H1 (cell line): ENCODE measurements around the gene MLC1. TPM values are rescaled to one million over a fixed set of nuclear protein-coding genes. Genes with fewer than 3 reads are reported as not detected.

Source experiments
- CTCF ChIA-PET: fragments of 300-600 bp; sonication (Branson Sonifier 250); formaldehyde crosslinking; loops from one replicate; lab custom pipeline; 2021; ENCODE audit not compliant: partially characterized antibody; lab: Charles Lee
- POLR2A ChIA-PET: fragments of 300-600 bp; sonication (Branson Sonifier 250); formaldehyde crosslinking; loops from one replicate; lab custom pipeline; 2021; ENCODE audit warnings: inconsistent platforms; ENCODE audit not compliant: partially characterized antibody; lab: Charles Lee
- DNase-seq, 2 experiments: peaks; one replicate each; pipeline versions ENCODE4 v3.0.0 to v3.0.0-alpha.2; 2010 to 2022; ENCODE audit warnings: low spot score in 2 of 2, low read depth in 1 of 2, mixed read lengths in 1 of 2
- FAIRE-seq: peaks from 2 replicates; lab custom pipeline; 2011; peaks lifted over from hg19 to GRCh38; lab: Jason Lieb, UNC
- H2AFZ ChIP-seq: 2 replicates; pipeline ENCODE4 v1.8.1; 2012; ENCODE audit warnings: low read length, inconsistent platforms
- H2AK5ac ChIP-seq: 2 replicates; pipeline ENCODE4 v1.6.1; 2013; ENCODE audit warnings: low read depth, low read length
- H2BK120ac ChIP-seq: replicated peaks from 2 replicates; pipeline ENCODE3; 2013; ENCODE audit warnings: low read depth, low read length, inconsistent platforms
- H2BK12ac ChIP-seq: 2 replicates; pipeline ENCODE4 v1.6.1; 2013; ENCODE audit warnings: low read depth, low read length
- H2BK15ac ChIP-seq: 2 replicates; pipeline ENCODE4 v1.6.1; 2013; ENCODE audit warnings: low read length
- H2BK20ac ChIP-seq: 2 replicates; pipeline ENCODE4 v1.6.1; 2013; ENCODE audit warnings: low read length
- H2BK5ac ChIP-seq: 2 replicates; pipeline ENCODE4 v1.6.1; 2013; ENCODE audit warnings: low read depth, low read length
- H3K14ac ChIP-seq: 2 replicates; pipeline ENCODE4 v1.6.1; 2013; ENCODE audit warnings: inconsistent platforms; ENCODE audit not compliant: insufficient read length
- H3K18ac ChIP-seq: 2 replicates; pipeline ENCODE4 v1.6.1; 2013; ENCODE audit warnings: low read length; ENCODE audit errors: extremely low read depth
- H3K23ac ChIP-seq: 2 replicates; pipeline ENCODE4 v1.6.1; 2013; ENCODE audit warnings: inconsistent platforms; ENCODE audit not compliant: insufficient read length
- H3K23me2 ChIP-seq: 2 replicates; pipeline ENCODE4 v1.6.1; 2013; ENCODE audit warnings: low read depth, low read length
- H3K27ac ChIP-seq: 2 replicates; pipeline ENCODE4 v1.6.1; 2011; ENCODE audit warnings: low read depth, low read length, inconsistent platforms
- H3K27me3 ChIP-seq, 4 experiments: replicated peaks in 1 of 4; 1 replicate in 1 of 4; 2 replicates in 3 of 4; pipeline versions ENCODE4 v1.6.1 to v1.8.1; 2011 to 2013; ENCODE audit warnings: low read length in 3 of 4, mild to moderate bottlenecking in 3 of 4, inconsistent platforms in 2 of 4, mixed read lengths in 2 of 4, moderate library complexity in 1 of 4; ENCODE audit not compliant: control insufficient read depth in 3 of 4, insufficient read depth in 3 of 4; ENCODE audit errors: extremely low read depth in 1 of 4
- H3K36me3 ChIP-seq, 4 experiments: 2 replicates each; pipeline versions ENCODE4 v1.6.1 to v1.8.1; 2011 to 2013; ENCODE audit warnings: mild to moderate bottlenecking in 4 of 4, low read length in 3 of 4, moderate library complexity in 2 of 4, control low read depth in 1 of 4, inconsistent platforms in 1 of 4; ENCODE audit not compliant: insufficient read depth in 4 of 4, control insufficient read depth in 2 of 4
- H3K4ac ChIP-seq: replicated peaks from 2 replicates; pipeline ENCODE3; 2013; ENCODE audit warnings: low read length, low read depth, mixed read lengths, inconsistent platforms; ENCODE audit not compliant: insufficient read length
- H3K4me1 ChIP-seq, 4 experiments: replicated peaks in 1 of 4; 1 replicate in 1 of 4; 2 replicates in 3 of 4; pipeline versions ENCODE4 v1.6.1 to v1.8.1; 2011 to 2013; ENCODE audit warnings: low read length in 3 of 4, inconsistent platforms in 2 of 4, mixed read lengths in 1 of 4; ENCODE audit not compliant: insufficient read depth in 4 of 4, control insufficient read depth in 3 of 4
- H3K4me2 ChIP-seq, 2 experiments: 2 replicates each; pipeline versions ENCODE4 v1.6.1 to v1.8.1; 2011 to 2013; ENCODE audit warnings: low read depth in 2 of 2, low read length in 2 of 2, control low read depth in 1 of 2, inconsistent platforms in 1 of 2, mild to moderate bottlenecking in 1 of 2; ENCODE audit not compliant: insufficient read depth in 1 of 2
- H3K4me3 ChIP-seq, 4 experiments: fragments of 200-600, 300-600 bp in 1 of 4; sonication (generic), shearing (Covaris generic), sonication (Bioruptor Twin) in 1 of 4; 2 replicates each; pipeline versions ENCODE4 v1.5.1 to v1.8.1; 2011 to 2016; ENCODE audit warnings: low read length in 4 of 4, low read depth in 3 of 4, control low read depth in 2 of 4, inconsistent platforms in 2 of 4, mild to moderate bottlenecking in 2 of 4, mixed read lengths in 1 of 4, moderate library complexity in 1 of 4; ENCODE audit not compliant: insufficient read depth in 2 of 4; ENCODE audit errors: extremely low read depth in 1 of 4
- H3K56ac ChIP-seq: replicated peaks from 2 replicates; pipeline ENCODE3; 2013; ENCODE audit warnings: low read depth, mild to moderate bottlenecking, mixed read lengths, low read length, inconsistent platforms; ENCODE audit not compliant: insufficient read length
- H3K79me1 ChIP-seq: 2 replicates; pipeline ENCODE4 v1.6.1; 2013; ENCODE audit warnings: low read depth, low read length, control low read depth
- H3K79me2 ChIP-seq, 2 experiments: 2 replicates each; pipeline versions ENCODE4 v1.6.1 to v1.8.1; 2012 to 2013; ENCODE audit warnings: low read length in 2 of 2, mild to moderate bottlenecking in 2 of 2, inconsistent platforms in 1 of 2; ENCODE audit not compliant: insufficient read depth in 2 of 2, control insufficient read depth in 1 of 2
- H3K9ac ChIP-seq, 4 experiments: replicated peaks in 1 of 4; 1 replicate in 1 of 4; 2 replicates in 3 of 4; pipeline versions ENCODE4 v1.6.1 to v1.8.1; 2011 to 2013; ENCODE audit warnings: low read depth in 3 of 4, low read length in 3 of 4, control low read depth in 2 of 4, mild to moderate bottlenecking in 2 of 4, moderate library complexity in 2 of 4, inconsistent platforms in 1 of 4; ENCODE audit errors: extremely low read depth in 1 of 4
- H3K9me3 ChIP-seq, 2 experiments: 2 replicates each; pipeline versions ENCODE4 v1.6.1 to v1.8.1; 2012 to 2013; ENCODE audit warnings: mild to moderate bottlenecking in 2 of 2, moderate library complexity in 2 of 2, control low read depth in 1 of 2, inconsistent platforms in 1 of 2, low read depth in 1 of 2, low read length in 1 of 2, mixed read lengths in 1 of 2; ENCODE audit not compliant: insufficient read depth in 2 of 2
- H4K20me1 ChIP-seq, 2 experiments: replicated peaks in 1 of 2; 2 replicates each; pipeline versions ENCODE3 to v1.8.1; 2011 to 2013; ENCODE audit warnings: inconsistent platforms in 2 of 2, low read length in 2 of 2, mild to moderate bottlenecking in 1 of 2; ENCODE audit not compliant: insufficient read depth in 2 of 2, control insufficient read depth in 1 of 2
- H4K5ac ChIP-seq: 2 replicates; pipeline ENCODE4 v1.6.1; 2013; ENCODE audit warnings: low read length, low read depth, mixed read lengths, inconsistent platforms; ENCODE audit not compliant: insufficient read length
- H4K8ac ChIP-seq: 2 replicates; pipeline ENCODE4 v1.8.0; 2013; ENCODE audit warnings: mild to moderate bottlenecking, moderate library complexity, low read length, inconsistent platforms; ENCODE audit not compliant: insufficient read depth; ENCODE audit errors: extremely low read depth
- H4K91ac ChIP-seq: replicated peaks from 2 replicates; pipeline ENCODE3; 2013; ENCODE audit warnings: low read length, mixed read lengths, inconsistent platforms; ENCODE audit not compliant: insufficient read length
- ASH2L ChIP-seq: fragments of 200-600, 300-600 bp; sonication (generic); IDR thresholded peaks from one replicate; pipeline ENCODE4 v1.7.1; 2017; ENCODE audit warnings: low read length
- ATF3 ChIP-seq: IDR thresholded peaks from 2 replicates; pipeline ENCODE4 v1.6.1; 2011; ENCODE audit warnings: low read depth, mild to moderate bottlenecking, low read length; ENCODE audit not compliant: insufficient read depth
- CBX8 ChIP-seq: fragments of 300-800, 300-1000 bp; sonication (generic); IDR thresholded peaks from 2 replicates; pipeline ENCODE4 v1.7.1; 2016; ENCODE audit warnings: low read depth, low read length, borderline replicate concordance
- CHD1 ChIP-seq: IDR thresholded peaks from 2 replicates; pipeline ENCODE4 v1.6.1; 2012; ENCODE audit warnings: low read depth, low read length, improper control_type of control experiment
- CTBP2 ChIP-seq: IDR thresholded peaks from 2 replicates; pipeline ENCODE4 v1.7.0; 2011; ENCODE audit warnings: borderline replicate concordance, mild to moderate bottlenecking, moderate library complexity, mixed read lengths, low read length; ENCODE audit not compliant: insufficient read depth, insufficient read length
- EGR1 ChIP-seq: IDR thresholded peaks from 2 replicates; pipeline ENCODE4 v1.6.1; 2011; ENCODE audit warnings: low read depth, low read length, borderline replicate concordance
- EP300 ChIP-seq, 2 experiments: IDR thresholded peaks; 1 replicate in 1 of 2; 2 replicates in 1 of 2; pipeline ENCODE4 v1.6.1; 2011 to 2012; ENCODE audit warnings: low read depth in 2 of 2, low read length in 2 of 2, mild to moderate bottlenecking in 2 of 2, borderline replicate concordance in 1 of 2, inconsistent platforms in 1 of 2, moderate library complexity in 1 of 2
- POLR2AphosphoS5 ChIP-seq: IDR thresholded peaks from 2 replicates; pipeline ENCODE4 v1.6.1; 2011; ENCODE audit warnings: low read depth, low read length
- RAD21 ChIP-seq, 2 experiments: IDR thresholded peaks in 1 of 2; conservative IDR thresholded peaks in 1 of 2; 2 replicates each; pipeline ENCODE4 v1.6.1; 2011; ENCODE audit warnings: low read depth in 2 of 2, low read length in 2 of 2, improper control_type of control experiment in 1 of 2, inconsistent platforms in 1 of 2, mild to moderate bottlenecking in 1 of 2, moderate library complexity in 1 of 2
- RXRA ChIP-seq: IDR thresholded peaks from 2 replicates; pipeline ENCODE4 v1.6.1; 2011; ENCODE audit warnings: low read depth, mild to moderate bottlenecking, low read length, moderate library complexity; ENCODE audit not compliant: insufficient read depth
- SIN3A ChIP-seq, 2 experiments: IDR thresholded peaks in 1 of 2; conservative IDR thresholded peaks in 1 of 2; 2 replicates each; pipeline ENCODE4 v1.6.1; 2011 to 2012; ENCODE audit warnings: low read length in 2 of 2, improper control_type of control experiment in 1 of 2, low read depth in 1 of 2, mild to moderate bottlenecking in 1 of 2
- SUZ12 ChIP-seq: fragments of 200-600 bp; sonication (generic); IDR thresholded peaks from 2 replicates; pipeline ENCODE4 v1.6.1; 2012; ENCODE audit warnings: mild to moderate bottlenecking, inconsistent platforms, low read length, moderate library complexity, mixed read lengths
- TAF7 ChIP-seq: optimal IDR thresholded peaks from 2 replicates; pipeline ENCODE3; 2011; ENCODE audit warnings: low read depth, mild to moderate bottlenecking, inconsistent platforms, low read length, moderate library complexity, borderline replicate concordance
- WGBS, 2 experiments: shearing (Covaris generic) in 1 of 2; methylation state at CpG; one replicate each; pipeline versions ENCODE4 v1.1.6 to v1.1.7; 2013 to 2015; ENCODE audit warnings: low lambda C conversion rate in 2 of 2, mixed read lengths in 2 of 2, inconsistent platforms in 1 of 2, low coverage in 1 of 2, missing lambda C conversion rate in 1 of 2; ENCODE audit not compliant: insufficient replicate concordance in 2 of 2, insufficient coverage in 1 of 2, insufficient read length in 1 of 2; ENCODE audit errors: extremely low coverage in 1 of 2, missing lambda C conversion rate in 1 of 2; 5-methylcytosine and 5-hydroxymethylcytosine counted together
- polyA plus RNA-seq, 7 experiments: library from polyadenylated mRNA; depleted of rRNA in 3 of 7; stranded (reverse) in 5 of 7; unstranded in 2 of 7; fragments of >200 nt in 5 of 7; fragments of 200-250 nt in 2 of 7; gene quantifications; 1 replicate in 5 of 7; 2 replicates in 1 of 7; 4 replicates in 1 of 7; pipeline versions ENCODE4 v1.2.1 to v1.2.3, GENCODE V29; 2011 to 2013; ENCODE audit warnings: missing spikeins in 2 of 7, mixed read lengths in 2 of 7
- total RNA-seq: library from RNA; stranded (reverse); fragmentation: NEBNext Ultra II Directional; extraction: Animal tissue kit (Norgen Biotek cat#: 25700); gene quantifications from 2 replicates; pipeline ENCODE4 v1.2.1, GENCODE V29; 2021

Gene MLC1
- total and polyA plus RNA-seq, 2 of the 8 experiments (the other 6 are each of a cell fraction or from before 2014, with no cell fraction given): 0.20 TPM; not detected in 1

GRCh38 chr22:50040717-50041116, 44.5 kb downstream of the MLC1 start:
- H4K8ac ChIP-seq: no peak overlapping the region
- H2BK15ac ChIP-seq: no peak overlapping the region
- no peaks in the 10 kb centered on the region for H3K79me1 ChIP-seq
- peaks cover 5 to 7% of the 10 kb centered on the region in 2 experiments; a peak in 2 of 4 replicates for H3K9me3 ChIP-seq
- no peak overlapping the region for H2BK120ac ChIP-seq
- no peak overlapping the region for H2BK5ac ChIP-seq
- H3K23me2 ChIP-seq: no peaks in the 10 kb centered on the region
- no peak overlapping the region for H4K5ac ChIP-seq
- H3K4me3 ChIP-seq: no peak overlapping the region
- 90% methylated on average over 7 of the region's 7 CpGs; no CpG with 5 or more reads in 1 of the 2 experiments for WGBS, 2 experiments
- no peak overlapping the region for H3K27ac ChIP-seq
- H3K79me2 ChIP-seq: no peaks in the 10 kb centered on the region
- ChIA-PET CTCF (interaction anchor here (1.3 kb wide), 1 partner anchor 11 kb away, joined by 4 read pairs; no protein-coding TSS in a partner anchor), POLR2A (no interaction called here)
- H4K91ac ChIP-seq: no peak overlapping the region
- H3K56ac ChIP-seq: no peak overlapping the region
- H3K4me1 ChIP-seq: no peaks in the 10 kb centered on the region
- no peak overlapping the region for H2AK5ac ChIP-seq
- no peak overlapping the region for H3K14ac ChIP-seq
- no peaks in the 10 kb centered on the region for H3K36me3 ChIP-seq
- H2BK12ac ChIP-seq: no peak overlapping the region
- no peaks in the 10 kb centered on the region for H3K27me3 ChIP-seq
- FAIRE-seq: no peak
- no peak overlapping the region for H3K4me2 ChIP-seq
- no peaks in the 10 kb centered on the region for H4K20me1 ChIP-seq
- H3K9ac ChIP-seq: no peak overlapping the region
- H2BK20ac ChIP-seq: no peak overlapping the region
- no peak overlapping the region for H3K4ac ChIP-seq
- no peak overlapping the region for H2AFZ ChIP-seq
- no peak overlapping the region for H3K23ac ChIP-seq
- no peak overlapping the region for H3K18ac ChIP-seq
- DNase-seq: no peak
- TF ChIP-seq RXRA (no peak), CTBP2 (no peak), POLR2AphosphoS5 (no peak), CHD1 (no peak), ASH2L (no peak), EP300 (IDR thresholded peaks at IDR 0.05; ENCODE audit: borderline replicate concordance in 1 of 2, low read depth in 2 of 2, low read length in 2 of 2) (no peak), ATF3 (no peak), EGR1 (no peak), CBX8 (no peak), SIN3A (conservative IDR thresholded peaks at IDR 0.05 in 1 of 2, IDR thresholded peaks at IDR 0.05 in 1 of 2; ENCODE audit: low read depth in 1 of 2, low read length in 2 of 2) (no peak), RAD21 (IDR thresholded peaks at IDR 0.05 in 1 of 2, conservative IDR thresholded peaks at IDR 0.05 in 1 of 2; ENCODE audit: low read depth in 2 of 2, low read length in 2 of 2) (no peak), TAF7 (no peak), SUZ12 (no peak)
